Ovary (tissue), 9 donors: ENCODE results near the gene TMEM255A. TPM values are rescaled to one million over a fixed set of nuclear protein-coding genes. Genes with fewer than 3 reads are reported as not detected.
A peak's percentile ranks its signal among the peaks of the same experiment; 100 is the strongest.

Experiments used
- DNase-seq, 5 donors: peaks; one replicate each; pipeline ENCODE4 v3.0.0-alpha.2; 2019 to 2020
- H3K27ac ChIP-seq, 2 donors: fragments of 200-600 bp; one replicate each; pipeline versions ENCODE4 v1.5.1 to v1.8.0; 2019 to 2022
- H3K27me3 ChIP-seq: fragments of 200-600 bp; one replicate; pipeline ENCODE4 v1.8.0; 2022
- H3K36me3 ChIP-seq: fragments of 200-600 bp; sonication (generic); one replicate; pipeline ENCODE4 v1.5.1; 2019
- H3K4me1 ChIP-seq: one replicate; pipeline ENCODE4 v1.8.1; 2013; ENCODE audit warnings: mild to moderate bottlenecking, moderate library complexity; ENCODE audit not compliant: insufficient read depth
- H3K4me3 ChIP-seq: fragments of 200-600 bp; sonication (generic); one replicate; pipeline ENCODE4 v1.5.1; 2017
- H3K9me3 ChIP-seq, 2 donors: fragments of 200-600 bp in 1 of 2; sonication (generic) in 1 of 2; one replicate each; pipeline versions ENCODE4 v1.5.1 to v1.8.1; 2013 to 2019; ENCODE audit warnings: mild to moderate bottlenecking in 1 of 2, moderate library complexity in 1 of 2
- EP300 ChIP-seq: sonication (generic); formaldehyde crosslinking; IDR thresholded peaks from one replicate; pipeline ENCODE4 v1.6.1; 2017; ENCODE audit warnings: antibody characterized with exemption
- POLR2A ChIP-seq: fragments of 450-650 bp; IDR thresholded peaks from one replicate; pipeline ENCODE4 v1.6.1; 2017; ENCODE audit warnings: antibody characterized with exemption, mild to moderate bottlenecking, moderate library complexity
- WGBS, 3 donors: extraction: QIAGEN DNeasy Blood & Tissue Kit in 1 of 3; methylation state at CpG; one replicate each; pipeline versions ENCODE4 v1.1.5 to v1.1.7; 2013 to 2017; 5-methylcytosine and 5-hydroxymethylcytosine counted together
- intact Hi-C, 4 donors: fragments of 100-400 bp; cut with DNase I; formaldehyde crosslinking; loops; one replicate each; pipeline versions ENCODE4 v1.11.0 to v1.15.1; 2022 to 2023
- polyA plus RNA-seq, 2 donors: library from polyadenylated mRNA; stranded (reverse); fragments of 200-250 nt in 1 of 2; fragments of 350-450 nt in 1 of 2; fragmentation: Illumina TruSeq in 1 of 2; extraction: RNeasy Lipid Tissue Mini Kit (QIAGEN cat#74804) in 1 of 2; gene quantifications; one replicate each; pipeline ENCODE4 v1.2.3, GENCODE V29; 2013 to 2014
- total RNA-seq, 7 donors: library from RNA; depleted of rRNA in 2 of 7; stranded (reverse); fragments of >200 nt in 2 of 7; fragmentation: NEBNext Ultra II Directional in 3 of 7; extraction: Animal tissue kit (Norgen Biotek cat#: 25700) in 3 of 7; gene quantifications; one replicate each; pipeline versions ENCODE4 v1.1.0 to v1.2.4, GENCODE V29; 2016 to 2023
- TF ChIP-seq, protein P1 (sequence below), 3 donors: fragments of 450-650 bp in 2 of 3; fragments of 200-600 bp in 1 of 3; IDR thresholded peaks; one replicate each; pipeline versions ENCODE4 v1.5.1 to v1.8.0; 2016 to 2022; ENCODE audit warnings: antibody characterized with exemption in 3 of 3, mild to moderate bottlenecking in 1 of 3
- donor health status: DM: no; HTN: no; CAD: no; lungs with moderate emphysema.
- donor health status: DM: no; HTN: no; CAD: no.
- donor health status: Bipolar disorder and iron deficiency.
- donor health status: DM: yes; HTN: yes; CAD: no.
- donor health status: DM: no; HTN: no; CAD: no.
- donor health status: DM: yes; HTN: yes; CAD: no.

The TMEM255A gene
- total and polyA plus RNA-seq, 9 donors: 6.7 to 25.2 (median 16.3) TPM

DNA sequence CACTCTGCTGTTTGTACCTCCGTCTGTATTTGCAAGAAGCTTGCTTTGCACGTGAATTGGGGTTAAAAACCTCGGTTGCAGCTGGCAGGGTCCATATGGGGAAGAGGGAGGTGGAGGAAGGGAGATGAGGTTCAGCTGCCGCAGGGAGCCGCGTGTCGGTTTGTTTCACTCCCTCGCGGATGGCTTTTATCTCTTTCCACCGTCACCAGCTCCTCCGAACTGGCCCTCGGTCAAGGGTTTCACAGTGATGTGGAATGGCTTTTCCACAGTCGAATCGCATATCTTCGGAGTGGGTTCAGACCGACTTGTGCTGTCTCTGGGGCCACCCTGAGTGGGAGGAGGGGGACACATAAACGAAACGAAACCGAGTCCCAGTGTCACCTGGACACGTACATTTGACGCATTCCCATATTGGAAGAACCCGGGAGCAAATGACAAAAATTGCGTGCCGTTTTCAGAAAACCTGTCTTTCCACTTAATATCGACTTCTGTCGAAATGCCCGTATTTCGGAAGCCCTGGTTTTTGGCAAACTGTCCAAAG lies 59.7 kb downstream of the TMEM255A start:
- intact Hi-C loops: no loop called here
- 35 to 41% (median 38%) methylated on average over 28 of the region's 28 CpGs for WGBS, 3 donors
- peak overlapping the region; percentile 81 to 90 for H3K27ac ChIP-seq
- H3K4me1 ChIP-seq: no peaks in the 10 kb centered on the region
- H3K36me3 ChIP-seq: no peaks in the 10 kb centered on the region
- H3K4me3 ChIP-seq: peak overlapping the region; percentile 69
- peak; percentile 38 to 56 (median 42) for DNase-seq
- H3K27me3 ChIP-seq: peaks cover 3% of the 10 kb centered on the region
- H3K9me3 ChIP-seq: no peaks in the 10 kb centered on the region
- TF ChIP-seq, protein P1, sequence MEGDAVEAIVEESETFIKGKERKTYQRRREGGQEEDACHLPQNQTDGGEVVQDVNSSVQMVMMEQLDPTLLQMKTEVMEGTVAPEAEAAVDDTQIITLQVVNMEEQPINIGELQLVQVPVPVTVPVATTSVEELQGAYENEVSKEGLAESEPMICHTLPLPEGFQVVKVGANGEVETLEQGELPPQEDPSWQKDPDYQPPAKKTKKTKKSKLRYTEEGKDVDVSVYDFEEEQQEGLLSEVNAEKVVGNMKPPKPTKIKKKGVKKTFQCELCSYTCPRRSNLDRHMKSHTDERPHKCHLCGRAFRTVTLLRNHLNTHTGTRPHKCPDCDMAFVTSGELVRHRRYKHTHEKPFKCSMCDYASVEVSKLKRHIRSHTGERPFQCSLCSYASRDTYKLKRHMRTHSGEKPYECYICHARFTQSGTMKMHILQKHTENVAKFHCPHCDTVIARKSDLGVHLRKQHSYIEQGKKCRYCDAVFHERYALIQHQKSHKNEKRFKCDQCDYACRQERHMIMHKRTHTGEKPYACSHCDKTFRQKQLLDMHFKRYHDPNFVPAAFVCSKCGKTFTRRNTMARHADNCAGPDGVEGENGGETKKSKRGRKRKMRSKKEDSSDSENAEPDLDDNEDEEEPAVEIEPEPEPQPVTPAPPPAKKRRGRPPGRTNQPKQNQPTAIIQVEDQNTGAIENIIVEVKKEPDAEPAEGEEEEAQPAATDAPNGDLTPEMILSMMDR (IDR thresholded peaks at IDR 0.05): no peak
- TF ChIP-seq POLR2A: no peak
- TF ChIP-seq EP300: no peak

DNA sequence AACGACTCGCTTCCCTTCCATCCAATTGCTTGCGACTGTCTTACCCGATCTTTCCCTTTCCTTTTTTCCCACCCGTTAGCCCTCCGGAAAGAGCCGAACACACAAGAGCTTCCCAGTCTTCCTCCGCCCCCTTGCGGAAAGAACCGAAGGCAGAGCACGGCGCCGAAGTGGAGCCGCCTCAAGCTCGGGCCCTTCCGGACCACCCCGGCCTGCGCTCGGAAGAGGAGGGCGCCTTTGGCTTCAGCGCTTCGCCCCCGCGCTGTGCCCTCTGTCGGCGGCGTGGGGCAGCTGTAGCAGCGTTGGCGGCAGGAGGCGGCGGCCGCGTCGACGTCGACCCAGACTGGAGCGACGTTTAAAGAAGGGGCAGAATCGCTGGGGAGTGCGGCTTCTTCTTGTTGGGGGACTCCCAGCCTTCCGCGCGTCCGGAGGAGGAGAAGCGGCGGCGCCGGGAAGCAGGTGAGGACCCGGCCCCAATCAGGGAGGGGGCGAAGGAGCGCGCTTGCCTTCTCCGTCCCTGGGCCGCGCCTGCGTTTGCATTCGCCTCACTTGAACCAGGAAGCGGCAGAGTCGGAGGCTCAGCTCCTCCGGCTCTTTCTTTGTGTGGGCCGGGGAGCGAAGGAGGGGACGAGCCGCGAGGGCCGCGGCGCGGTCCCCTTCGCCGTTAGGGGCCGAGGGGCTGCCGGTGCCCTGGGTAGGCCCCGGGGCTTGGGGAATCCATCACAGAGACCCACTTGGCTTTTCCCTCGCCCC lies 60.6 kb downstream of the TMEM255A start, which contains the start of gene ZBTB33:
Gene ZBTB33, plus strand, starts transcription at position 291 of the 750 bp plus-strand sequence. CDS start 2,604 bp downstream, outside the sequence.
- WGBS, 3 donors: 25 to 40% (median 33%) methylated on average over 75 of the region's 75 CpGs
- intact Hi-C loops: no loop called here

DNA sequence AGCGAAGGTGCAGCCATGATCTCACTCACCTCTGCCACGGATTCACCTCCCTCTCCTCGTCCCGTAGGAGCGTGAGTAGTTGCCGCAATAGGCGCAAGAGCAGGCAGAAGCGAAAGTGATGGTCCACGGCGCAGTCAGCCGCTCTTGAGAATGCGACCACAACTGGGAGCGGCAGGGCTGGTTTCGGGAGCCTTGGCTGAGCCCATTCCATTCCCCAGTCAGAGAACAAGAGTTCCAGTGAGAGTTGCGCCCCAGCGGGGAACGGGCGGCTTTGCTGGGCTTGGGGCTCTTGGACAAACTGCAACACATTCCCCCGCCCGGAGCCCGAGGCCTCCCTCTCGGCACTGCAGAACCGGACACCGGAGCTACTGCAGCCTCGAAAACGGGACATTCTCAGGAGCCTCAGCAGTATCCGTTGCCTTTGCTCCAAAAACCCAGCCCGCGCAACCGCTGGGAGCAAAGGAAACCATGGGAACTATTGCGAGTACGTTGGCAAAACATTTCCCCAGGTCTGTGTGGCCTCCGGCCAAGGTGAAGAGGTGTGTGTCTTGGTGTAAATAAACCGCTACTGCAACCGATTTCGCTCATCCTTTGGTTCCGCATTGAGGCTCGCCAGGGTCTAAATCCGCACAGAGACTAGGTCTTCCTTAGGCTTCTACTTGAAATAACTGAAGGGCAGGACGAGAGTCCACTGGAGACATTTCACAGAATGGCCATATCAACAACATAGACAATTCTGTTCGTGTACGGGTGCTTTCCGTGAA lies 66.3 kb downstream of the TMEM255A start:
- intact Hi-C loops: no loop called here
- DNase-seq: peak; percentile 64 to 83 (median 82)
- Histone ChIP-seq H3K4me3 (peak overlapping the region; percentile 54), H3K27me3 (peaks cover 3% of the 10 kb centered on the region), H3K36me3 (no peaks in the 10 kb centered on the region), H3K27ac (peak overlapping the region; percentile 77 to 79), H3K9me3 (no peaks in the 10 kb centered on the region), H3K4me1 (no peaks in the 10 kb centered on the region)
- WGBS, 3 donors: 31 to 44% (median 35%) methylated on average over 43 of the region's 43 CpGs
- TF ChIP-seq, protein P1 (IDR thresholded peaks at IDR 0.05): no peak
- TF ChIP-seq EP300: no peak
- peak; percentile 22 for TF ChIP-seq POLR2A

More for the DNA sequence above, 60.6 kb downstream of the TMEM255A start, which contains the start of gene ZBTB33:
- Histone ChIP-seq H3K4me1 (no peaks in the 10 kb centered on the region), H3K36me3 (no peaks in the 10 kb centered on the region), H3K27ac (peak within 1 kb of the TSS; percentile 81 to 90), H3K4me3 (peak within 1 kb of the TSS; percentile 69), H3K9me3 (no peaks in the 10 kb centered on the region), H3K27me3 (peaks cover 3% of the 10 kb centered on the region)
- TF ChIP-seq, protein P1 (IDR thresholded peaks at IDR 0.05): peak; percentile 43 to 82 (median 81)
- TF ChIP-seq POLR2A (peak; percentile 66), EP300 (no peak)
- DNase-seq: peak; percentile 88 to 92 (median 91)

DNA sequence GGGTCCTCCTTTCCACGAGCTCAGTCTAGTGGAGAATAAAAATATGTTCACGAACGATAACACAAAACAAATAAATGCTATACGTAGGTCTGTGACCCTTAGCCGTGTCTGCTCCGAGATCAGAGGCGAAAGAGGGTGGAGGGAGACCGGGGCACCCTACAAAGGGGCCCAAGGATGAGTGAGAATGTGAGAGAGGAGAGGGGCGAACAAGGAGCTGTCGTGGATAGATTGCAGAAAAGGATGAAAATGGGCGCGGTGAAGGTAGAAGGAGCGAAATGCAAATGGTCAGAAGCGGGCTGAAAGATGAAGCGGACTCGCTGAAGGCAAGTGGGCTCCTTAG lies 66.9 kb downstream of the TMEM255A start:
- DNase-seq: no peak
- Histone ChIP-seq H3K27ac (peak overlapping the region; percentile 77 to 79), H3K9me3 (no peaks in the 10 kb centered on the region), H3K36me3 (no peaks in the 10 kb centered on the region), H3K4me3 (peak overlapping the region; percentile 54), H3K27me3 (peaks cover 3% of the 10 kb centered on the region), H3K4me1 (no peaks in the 10 kb centered on the region)
- TF ChIP-seq POLR2A: no peak
- TF ChIP-seq, protein P1 (IDR thresholded peaks at IDR 0.05): no peak
- TF ChIP-seq EP300: no peak
- intact Hi-C loops: no loop called here
- WGBS, 3 donors: 26 to 38% (median 35%) methylated on average over 16 of the region's 16 CpGs
